B cell (primary cell): ENCODE data around the gene RNASE13. TPM values are rescaled to one million over a fixed set of nuclear protein-coding genes. Genes with fewer than 3 reads are reported as not detected.

Experiments
- ATAC-seq: fragments of 200-7000 bp; cut with Tn5 transposase; one replicate; pipeline ENCODE4 v1.10.0; 2021; ENCODE audit warnings: low read depth, mild to moderate bottlenecking, moderate number of reproducible peaks, moderate library complexity
- CTCF ChIA-PET: fragments of 350-600 bp; sonication (Branson Sonifier 250); formaldehyde crosslinking; loops from one replicate; lab custom pipeline; 2021; ENCODE audit warnings: antibody characterized with exemption, inconsistent platforms; lab: Charles Lee
- POLR2A ChIA-PET: fragments of 350-600 bp; sonication (Branson Sonifier 250); formaldehyde crosslinking; loops from one replicate; lab custom pipeline; 2021; ENCODE audit warnings: antibody characterized with exemption; lab: Charles Lee
- DNase-seq: peaks from one replicate; pipeline ENCODE4 v3.0.0; 2013
- H2AFZ ChIP-seq: 2 replicates; pipeline ENCODE4 v1.6.1; 2012; ENCODE audit warnings: mild to moderate bottlenecking, low read depth, low read length; ENCODE audit not compliant: insufficient read depth, poor library complexity, severe bottlenecking
- H3K27ac ChIP-seq, 2 donors: 1 replicate in 1 of 2; 2 replicates in 1 of 2; pipeline ENCODE4 v1.5.1; 2012 to 2013; ENCODE audit warnings: low read length in 2 of 2, mild to moderate bottlenecking in 2 of 2, moderate library complexity in 1 of 2
- H3K27me3 ChIP-seq, 4 experiments: fragments of 200-600 bp in 1 of 4; sonication (generic) in 1 of 4; replicated peaks in 1 of 4; 1 replicate in 2 of 4; 2 replicates in 2 of 4; pipeline versions ENCODE4 v1.6.1 to v1.7.0; 2013 to 2016; ENCODE audit warnings: low read length in 3 of 4, mild to moderate bottlenecking in 2 of 4, mixed read lengths in 1 of 4, moderate library complexity in 1 of 4; ENCODE audit not compliant: insufficient read depth in 4 of 4, control insufficient read depth in 3 of 4; ENCODE audit errors: control extremely low read depth in 1 of 4
- H3K36me3 ChIP-seq, 2 experiments: replicated peaks in 1 of 2; 1 replicate in 1 of 2; 2 replicates in 1 of 2; pipeline versions ENCODE4 v1.6.1 to v1.7.1; 2013; ENCODE audit warnings: low read length in 1 of 2; ENCODE audit not compliant: insufficient read depth in 2 of 2, control insufficient read depth in 1 of 2; ENCODE audit errors: control extremely low read depth in 1 of 2, extremely low read depth in 1 of 2
- H3K4me1 ChIP-seq, 2 donors: fragments of 200-600 bp in 1 of 2; sonication (generic) in 1 of 2; 1 replicate in 1 of 2; 2 replicates in 1 of 2; pipeline versions ENCODE4 v1.5.1 to v1.6.1; 2013 to 2017; ENCODE audit warnings: low read length in 2 of 2; ENCODE audit not compliant: control insufficient read depth in 2 of 2, insufficient read depth in 2 of 2
- H3K4me2 ChIP-seq: replicated peaks from 2 replicates; pipeline ENCODE3; 2012; ENCODE audit warnings: mild to moderate bottlenecking, low read depth, low read length; ENCODE audit not compliant: poor library complexity, severe bottlenecking
- H3K4me3 ChIP-seq, 5 experiments: fragments of 200-600 bp in 1 of 5; sonication (generic) in 1 of 5; 1 replicate in 3 of 5; 2 replicates in 2 of 5; pipeline versions ENCODE4 v1.5.1 to v1.7.0; 2011 to 2016; ENCODE audit warnings: low read length in 4 of 5, mild to moderate bottlenecking in 4 of 5, low read depth in 2 of 5, control low read depth in 1 of 5, moderate library complexity in 1 of 5; ENCODE audit not compliant: insufficient read depth in 1 of 5; ENCODE audit errors: control extremely low read depth in 1 of 5, extremely low read depth in 1 of 5
- H3K79me2 ChIP-seq: fragments of 200-600 bp; sonication (generic); one replicate; pipeline ENCODE4 v1.6.0; 2016; ENCODE audit warnings: low read length; ENCODE audit not compliant: control insufficient read depth, insufficient read depth
- H3K9ac ChIP-seq: fragments of 200-600 bp; sonication (generic); 2 replicates; pipeline ENCODE4 v1.6.1; 2017; ENCODE audit warnings: mild to moderate bottlenecking, low read length, moderate library complexity
- H3K9me3 ChIP-seq, 3 donors: one replicate each; pipeline versions ENCODE4 v1.6.1 to v1.7.1; 2013; ENCODE audit warnings: low read length in 2 of 3; ENCODE audit not compliant: control insufficient read depth in 2 of 3, insufficient read depth in 1 of 3; ENCODE audit errors: control extremely low read depth in 1 of 3
- H4K20me1 ChIP-seq: 2 replicates; pipeline ENCODE4 v1.6.0; 2012; ENCODE audit warnings: mild to moderate bottlenecking, low read length; ENCODE audit not compliant: insufficient read depth, control insufficient read depth, poor library complexity, severe bottlenecking
- H3K27ac Mint-ChIP-seq: one replicate; pipeline ENCODE4 v1.8.0; 2021; ENCODE audit warnings: mixed read lengths
- H3K27me3 Mint-ChIP-seq: one replicate; pipeline ENCODE4 v1.8.0; 2021; ENCODE audit warnings: mixed read lengths
- H3K4me1 Mint-ChIP-seq: one replicate; pipeline ENCODE4 v1.8.0; 2021; ENCODE audit warnings: mixed read lengths
- H3K4me3 Mint-ChIP-seq: one replicate; pipeline ENCODE4 v1.8.0; 2021; ENCODE audit warnings: mixed read lengths
- H3K9me3 Mint-ChIP-seq: one replicate; pipeline ENCODE4 v1.8.0; 2022; ENCODE audit warnings: mixed read lengths; ENCODE audit not compliant: insufficient read depth
- CTCF ChIP-seq: fragments of 200-600 bp; IDR thresholded peaks from one replicate; pipeline ENCODE4 v1.8.0; 2022; ENCODE audit warnings: antibody characterized with exemption, mild to moderate bottlenecking
- EZH2 ChIP-seq: IDR thresholded peaks from 2 replicates; pipeline ENCODE4 v1.6.1; 2012; ENCODE audit warnings: borderline replicate concordance, low read depth, mild to moderate bottlenecking, moderate library complexity, low read length; ENCODE audit not compliant: insufficient read depth, poor library complexity, severe bottlenecking
- WGBS: methylation state at CpG from one replicate; pipeline ENCODE4 v1.1.5; 2013; ENCODE audit warnings: missing lambda C conversion rate; ENCODE audit not compliant: insufficient coverage; 5-methylcytosine and 5-hydroxymethylcytosine counted together
- intact Hi-C: fragments of 100-400 bp; cut with micrococcal nuclease; formaldehyde crosslinking; loops from one replicate; pipeline ENCODE4 v1.10.0; 2022
- polyA plus RNA-seq: library from polyadenylated mRNA; depleted of rRNA; stranded (reverse); fragments of >200 nt; gene quantifications from 2 replicates; pipeline ENCODE4 v1.2.3, GENCODE V29; 2012
- total RNA-seq, 2 donors: library from RNA; stranded (reverse); fragments of 120-200 nt in 1 of 2; gene quantifications; 1 replicate in 1 of 2; 2 replicates in 1 of 2; pipeline versions ENCODE4 v1.2.3 to v1.2.4, GENCODE V29; 2013 to 2022

The RNASE13 gene
- total and polyA plus RNA-seq, 2 donors (not counting 1 experiment from before 2014, with no cell fraction given) = not detected

GRCh38 chr14:21039585-21040369 lies 5.2 kb upstream of the RNASE13 start:
- intact Hi-C loops = loop anchor here (1.0 kb wide), 1 partner anchor 25 kb away; no protein-coding TSS in a partner anchor
- H3K4me1 ChIP-seq = no peaks in the 10 kb centered on the region
- Mint-ChIP-seq H3K4me1 (no peaks in the 10 kb centered on the region), H3K9me3 (no peaks in the 10 kb centered on the region), H3K4me3 (no peak overlapping the region), H3K27me3 (peaks cover 47% of the 10 kb centered on the region), H3K27ac (no peak overlapping the region)
- POLR2A ChIA-PET = interaction anchor here (0.8 kb wide), 1 partner anchor 25 kb away, joined by 3 read pairs; no protein-coding TSS in a partner anchor
- DNase-seq (peak; percentile 63), ATAC-seq (no peak)
- H2AFZ ChIP-seq = no peak overlapping the region
- H3K27me3 ChIP-seq = no peaks in the 10 kb centered on the region
- CTCF ChIA-PET = interaction anchor here (0.9 to 7.2 kb wide), 20 partner anchors 8 to 308 kb away, joined by 3 to 305 read pairs (median 4); partner anchors contain the start of genes NDRG2 and TPPP2
- TF ChIP-seq EZH2 = no peak
- TF ChIP-seq CTCF = peak; percentile 37
- no peak overlapping the region for H3K27ac ChIP-seq
- no peaks in the 10 kb centered on the region for H3K9me3 ChIP-seq
- no peaks in the 10 kb centered on the region for H3K36me3 ChIP-seq
- H3K4me2 ChIP-seq = no peak overlapping the region
- no peak overlapping the region for H3K9ac ChIP-seq
- 59% methylated on average over 6 of the region's 8 CpGs for WGBS
- no peaks in the 10 kb centered on the region for H3K79me2 ChIP-seq
- H4K20me1 ChIP-seq = no peaks in the 10 kb centered on the region
- no peak overlapping the region for H3K4me3 ChIP-seq
